Keratinocyte (primary cell): ENCODE measurements around the gene CENPV. TPM values are rescaled to one million over a fixed set of nuclear protein-coding genes. Genes with fewer than 3 reads are reported as not detected.
"Not testable (repeated sequence)": the region's sequence is repeated elsewhere in the genome, so short reads cannot be mapped to it uniquely, and the experiment has no call there.

Experiments used
- DNase-seq: peaks from one replicate; pipeline ENCODE4 v3.0.0-alpha.2; 2011; ENCODE audit warnings: low read depth, missing footprints, low spot score
- FAIRE-seq: peaks from 2 replicates; lab custom pipeline; 2011; peaks lifted over from hg19 to GRCh38; lab: Jason Lieb, UNC
- H2AFZ ChIP-seq: 2 replicates; pipeline ENCODE4 v1.6.0; 2012; ENCODE audit warnings: low read length, control low read depth, inconsistent platforms; ENCODE audit not compliant: control insufficient read depth
- H3K27ac ChIP-seq: 2 replicates; pipeline ENCODE4 v1.5.1; 2011; ENCODE audit warnings: low read length; ENCODE audit not compliant: control insufficient read depth, insufficient read depth
- H3K27me3 ChIP-seq: 3 replicates; pipeline ENCODE4 v1.6.0; 2011; ENCODE audit warnings: low read length; ENCODE audit not compliant: control insufficient read depth, insufficient read depth; ENCODE audit errors: extremely low read depth
- H3K36me3 ChIP-seq, 2 experiments: 2 replicates in 1 of 2; 3 replicates in 1 of 2; pipeline ENCODE4 v1.5.1; 2011; ENCODE audit warnings: low read length in 2 of 2, mild to moderate bottlenecking in 1 of 2; ENCODE audit not compliant: control insufficient read depth in 2 of 2, insufficient read depth in 2 of 2; ENCODE audit errors: extremely low read depth in 1 of 2
- H3K4me1 ChIP-seq: 3 replicates; pipeline ENCODE4 v1.5.1; 2011; ENCODE audit warnings: low read length; ENCODE audit not compliant: control insufficient read depth, insufficient read depth; ENCODE audit errors: extremely low read depth
- H3K4me2 ChIP-seq: 3 replicates; pipeline ENCODE4 v1.6.0; 2011; ENCODE audit warnings: low read depth, low read length; ENCODE audit not compliant: control insufficient read depth, insufficient read depth; ENCODE audit errors: extremely low read depth
- H3K4me3 ChIP-seq, 3 experiments: fragments of 200-600 bp in 1 of 3; sonication (generic) in 1 of 3; 2 replicates in 2 of 3; 3 replicates in 1 of 3; pipeline ENCODE4 v1.5.1; 2011 to 2016; ENCODE audit warnings: low read length in 3 of 3, mild to moderate bottlenecking in 3 of 3, control low read depth in 2 of 3, inconsistent platforms in 1 of 3, low read depth in 1 of 3, mixed read lengths in 1 of 3, mixed run types in 1 of 3, moderate library complexity in 1 of 3; ENCODE audit not compliant: control insufficient read depth in 2 of 3, insufficient read depth in 2 of 3; ENCODE audit errors: extremely low read depth in 1 of 3
- H3K79me2 ChIP-seq: 2 replicates; pipeline ENCODE4 v1.6.0; 2012; ENCODE audit warnings: low read length; ENCODE audit not compliant: control insufficient read depth, insufficient read depth
- H3K9ac ChIP-seq: 3 replicates; pipeline ENCODE4 v1.6.0; 2011; ENCODE audit warnings: low read length; ENCODE audit not compliant: control insufficient read depth, insufficient read depth; ENCODE audit errors: extremely low read depth
- H3K9me1 ChIP-seq: 3 replicates; pipeline ENCODE4 v1.6.0; 2011; ENCODE audit warnings: low read length; ENCODE audit not compliant: control insufficient read depth, insufficient read depth; ENCODE audit errors: extremely low read depth
- H3K9me3 ChIP-seq: 2 replicates; pipeline ENCODE4 v1.5.1; 2012; ENCODE audit warnings: low read depth, low read length; ENCODE audit not compliant: control insufficient read depth
- H4K20me1 ChIP-seq: 3 replicates; pipeline ENCODE4 v1.6.0; 2011; ENCODE audit warnings: low read length; ENCODE audit not compliant: control insufficient read depth, insufficient read depth; ENCODE audit errors: extremely low read depth
- CTCF ChIP-seq, 3 experiments: IDR thresholded peaks in 1 of 3; conservative IDR thresholded peaks in 1 of 3; optimal IDR thresholded peaks in 1 of 3; 2 replicates in 2 of 3; 3 replicates in 1 of 3; pipeline versions ENCODE3 to v1.5.1; 2011; ENCODE audit warnings: low read length in 3 of 3, mild to moderate bottlenecking in 3 of 3, moderate library complexity in 2 of 3, control low read depth in 1 of 3, inconsistent platforms in 1 of 3; ENCODE audit not compliant: insufficient read depth in 2 of 3; ENCODE audit errors: extremely low read depth in 1 of 3
- EZH2 ChIP-seq: IDR thresholded peaks from one replicate; pipeline ENCODE4 v1.6.1; 2012; ENCODE audit warnings: inconsistent platforms, mild to moderate bottlenecking, low read length, moderate library complexity
- dilution Hi-C: fragments of 300-500 bp; cut with MboI; formaldehyde crosslinking; loops from one replicate; pipeline ENCODE4 v1.7.0; 2020; ENCODE audit warnings: low sequenced_read_pairs; ENCODE audit not compliant: extremely low pct_ligation_motif_present
- polyA plus RNA-seq, 5 experiments: library from polyadenylated mRNA; depleted of rRNA in 3 of 5; stranded (reverse) in 3 of 5; stranded (forward) in 1 of 5; unstranded in 1 of 5; fragments of >200 nt; gene quantifications; 1 replicate in 1 of 5; 2 replicates in 3 of 5; 3 replicates in 1 of 5; pipeline versions ENCODE4 v1.2.1 to v1.2.3, GENCODE V29; 2011 to 2012; ENCODE audit warnings: missing spikeins in 2 of 5, low read depth in 1 of 5, low replicate concordance in 1 of 5

Gene CENPV
- polyA plus RNA-seq, 1 donor (not counting 4 experiments of a cell fraction or from before 2014, with no cell fraction given) = 1.5 TPM

DNA sequence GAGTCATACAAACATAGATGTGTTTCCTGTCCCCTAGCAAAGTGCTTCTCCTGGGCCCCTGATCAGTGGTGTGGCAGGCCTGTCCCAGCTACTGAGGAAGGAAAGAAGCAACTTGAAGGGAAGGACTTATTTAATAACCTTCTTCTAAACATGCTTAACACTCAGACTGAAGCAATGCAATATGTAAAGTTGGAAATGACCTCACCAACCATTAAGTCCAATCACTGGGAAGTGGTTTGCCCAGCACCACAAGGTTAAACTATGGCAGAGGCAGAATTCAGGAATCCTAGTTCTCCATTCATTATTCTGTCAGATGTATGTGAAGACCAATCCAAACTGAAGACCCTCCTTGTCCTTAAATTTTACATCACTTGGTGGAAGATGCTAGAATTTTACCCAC, 39.1 kb downstream of the CENPV start:
- Histone ChIP-seq H3K4me1 (no peaks in the 10 kb centered on the region), H3K9me1 (no peaks in the 10 kb centered on the region), H2AFZ (no peak overlapping the region), H3K27me3 (no peaks in the 10 kb centered on the region), H3K4me2 (no peak overlapping the region), H3K9me3 (no peaks in the 10 kb centered on the region), H3K79me2 (no peaks in the 10 kb centered on the region), H3K36me3 (peaks cover 0 to 6% of the 10 kb centered on the region in 2 experiments), H3K27ac (no peak overlapping the region), H4K20me1 (no peaks in the 10 kb centered on the region), H3K9ac (no peak overlapping the region), H3K4me3 (no peak overlapping the region)
- no peak for TF ChIP-seq CTCF (optimal IDR thresholded peaks at IDR 0.05 in 1 of 3, IDR thresholded peaks at IDR 0.05 in 1 of 3, conservative IDR thresholded peaks at IDR 0.05 in 1 of 3; ENCODE audit: extremely low read depth in 1 of 3, insufficient read depth in 2 of 3, low read length in 3 of 3)
- no peak for TF ChIP-seq EZH2
- FAIRE-seq = no peak
- no peak for DNase-seq
- dilution Hi-C loops = no loop called here

DNA sequence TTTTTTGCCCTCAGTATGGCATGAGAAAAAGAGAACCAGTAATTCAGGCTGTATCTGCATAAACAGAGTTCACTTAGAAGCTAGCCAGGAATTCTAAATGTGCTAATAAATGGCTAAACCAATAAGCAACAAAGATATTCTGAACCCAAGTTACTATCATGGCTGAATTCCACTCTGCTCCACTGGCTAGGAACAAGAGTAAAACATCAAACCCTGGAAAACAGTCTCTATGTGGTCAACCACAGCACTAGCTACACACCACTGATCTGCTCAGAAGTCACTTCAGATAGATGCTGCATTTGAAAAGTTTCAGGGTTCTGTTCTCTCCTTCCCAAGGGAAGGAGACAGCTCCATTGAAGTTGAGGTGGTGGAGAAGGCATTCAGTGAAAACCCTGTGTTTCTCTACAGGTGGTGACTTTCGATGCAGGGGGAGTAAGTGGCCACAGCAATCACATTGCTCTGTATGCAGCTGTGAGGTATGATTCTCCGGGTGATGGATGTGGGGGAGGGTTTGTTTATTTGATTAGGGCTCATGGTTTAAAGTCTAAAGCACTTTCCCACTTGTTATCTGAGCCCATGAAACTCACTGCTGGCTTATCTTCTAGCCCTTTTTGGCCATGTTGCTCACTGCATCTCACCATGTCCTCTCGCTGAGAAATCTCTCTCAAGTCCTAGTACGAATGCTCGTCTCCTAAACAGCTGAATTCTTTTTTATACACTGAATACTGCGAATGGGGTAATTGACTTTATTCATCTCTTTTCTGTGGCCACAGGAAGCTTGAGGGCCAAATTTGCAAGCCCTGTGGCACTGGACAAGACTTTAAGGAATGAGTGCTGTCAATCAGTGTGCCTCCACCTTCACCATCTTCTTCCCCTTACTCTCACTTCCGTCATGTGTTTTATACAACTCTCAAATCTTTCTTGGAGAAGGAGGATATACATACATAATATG, 39.9 kb downstream of the CENPV start:
- no peak overlapping the region for H3K4me2 ChIP-seq
- H3K27me3 ChIP-seq = no peaks in the 10 kb centered on the region
- no peak overlapping the region for H3K27ac ChIP-seq
- no peak for TF ChIP-seq EZH2
- TF ChIP-seq CTCF (optimal IDR thresholded peaks at IDR 0.05 in 1 of 3, IDR thresholded peaks at IDR 0.05 in 1 of 3, conservative IDR thresholded peaks at IDR 0.05 in 1 of 3; ENCODE audit: extremely low read depth in 1 of 3, insufficient read depth in 2 of 3, low read length in 3 of 3) = no peak
- DNase-seq (no peak), FAIRE-seq (no peak)
- H4K20me1 ChIP-seq = no peaks in the 10 kb centered on the region
- H3K79me2 ChIP-seq = no peaks in the 10 kb centered on the region
- H3K4me1 ChIP-seq = no peaks in the 10 kb centered on the region
- H2AFZ ChIP-seq = no peak overlapping the region
- H3K4me3 ChIP-seq = no peak overlapping the region
- no peaks in the 10 kb centered on the region for H3K9me1 ChIP-seq
- H3K36me3 ChIP-seq = peaks cover 0 to 6% of the 10 kb centered on the region in 2 experiments
- H3K9me3 ChIP-seq = no peaks in the 10 kb centered on the region
- no peak overlapping the region for H3K9ac ChIP-seq
- dilution Hi-C loops = no loop called here

GRCh38 chr17:16312061-16312460, 41.2 kb downstream of the CENPV start:
- H3K9ac ChIP-seq, H3K79me2 ChIP-seq, H4K20me1 ChIP-seq, H3K4me1 ChIP-seq, dilution Hi-C loops, H3K9me3 ChIP-seq, H3K27me3 ChIP-seq, H3K4me3 ChIP-seq, H3K36me3 ChIP-seq, DNase-seq, H3K27ac ChIP-seq, FAIRE-seq, H3K4me2 ChIP-seq, H3K9me1 ChIP-seq, H2AFZ ChIP-seq: not testable (repeated sequence)
